GM19035 (cell line): ENCODE results near the gene TBC1D8B.
"Not testable (repeated sequence)": the region's sequence is repeated elsewhere in the genome, so short reads cannot be mapped to it uniquely, and the experiment has no call there.

Experiments used
- ATAC-seq: cut with Tn5 transposase; IDR thresholded peaks from one replicate; pipeline ENCODE4 v1.9.1; 2021; ENCODE audit not compliant: unreplicated experiment

Gene TBC1D8B

DNA sequence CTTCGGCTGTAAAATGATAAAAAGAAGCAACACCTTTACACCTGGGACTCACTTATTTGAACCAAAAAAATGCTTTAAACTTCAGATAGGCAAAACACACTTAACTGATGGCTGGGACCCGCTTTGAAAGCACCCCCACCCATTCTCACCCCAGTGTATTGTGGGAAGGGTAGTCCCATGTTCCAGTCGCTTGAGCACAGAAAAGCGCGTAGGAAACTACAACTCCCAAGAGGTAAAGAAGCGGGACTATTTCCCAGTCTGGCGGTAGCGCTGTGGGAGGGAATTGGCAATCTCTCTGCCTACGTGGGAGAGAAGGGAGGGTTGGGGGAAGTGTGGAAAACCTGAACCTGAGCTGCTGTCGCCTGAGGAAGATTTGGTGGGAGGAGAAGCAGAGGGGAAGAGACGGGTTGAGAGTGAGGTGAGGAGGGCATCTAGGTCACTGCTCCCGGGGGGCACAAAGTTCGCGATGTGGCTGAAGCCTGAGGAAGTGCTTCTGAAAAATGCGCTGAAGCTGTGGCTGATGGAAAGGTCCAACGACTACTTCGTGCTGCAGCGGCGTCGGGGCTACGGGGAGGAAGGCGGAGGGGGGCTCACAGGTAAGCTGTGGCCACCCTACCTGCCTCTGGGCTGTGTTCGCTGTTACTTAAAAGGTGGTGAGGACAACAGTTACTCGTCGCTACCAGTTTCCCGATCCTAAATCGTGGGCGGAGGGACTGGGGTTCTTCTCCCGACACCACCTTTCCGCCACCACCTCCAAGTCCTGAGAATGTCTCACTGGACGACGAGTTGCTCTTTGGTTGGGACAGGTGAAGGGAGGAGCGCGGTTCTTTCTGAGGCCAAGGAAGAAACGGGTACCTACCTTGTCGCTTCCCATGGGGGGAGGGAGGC is at the start of gene TBC1D8B:
TSS of gene TBC1D8B (plus strand) at position 286 of the 888 bp plus-strand sequence. CDS start at position 467, 181 bp downstream.
- ATAC-seq, result peak; percentile 96

DNA sequence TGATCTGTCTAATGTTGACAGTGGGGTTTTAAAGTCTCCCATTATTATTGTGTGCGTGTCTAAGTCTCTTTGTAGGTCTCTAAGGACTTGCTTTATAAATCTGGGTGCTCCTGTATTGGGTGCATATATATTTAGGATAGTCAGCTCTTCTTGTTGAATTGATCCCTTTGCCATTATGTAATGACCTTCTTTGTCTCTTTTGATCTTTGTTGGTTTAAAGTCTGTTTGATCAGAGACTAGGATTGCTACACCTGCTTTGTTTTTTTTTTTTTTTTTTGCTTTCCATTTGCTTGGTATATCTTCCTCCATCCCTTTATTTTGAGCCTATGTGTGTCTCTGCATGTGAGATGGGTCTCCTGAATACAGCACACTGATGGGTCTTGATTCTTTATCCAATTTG is 33.2 kb upstream of the TBC1D8B start:
- not testable (repeated sequence) for ATAC-seq

DNA sequence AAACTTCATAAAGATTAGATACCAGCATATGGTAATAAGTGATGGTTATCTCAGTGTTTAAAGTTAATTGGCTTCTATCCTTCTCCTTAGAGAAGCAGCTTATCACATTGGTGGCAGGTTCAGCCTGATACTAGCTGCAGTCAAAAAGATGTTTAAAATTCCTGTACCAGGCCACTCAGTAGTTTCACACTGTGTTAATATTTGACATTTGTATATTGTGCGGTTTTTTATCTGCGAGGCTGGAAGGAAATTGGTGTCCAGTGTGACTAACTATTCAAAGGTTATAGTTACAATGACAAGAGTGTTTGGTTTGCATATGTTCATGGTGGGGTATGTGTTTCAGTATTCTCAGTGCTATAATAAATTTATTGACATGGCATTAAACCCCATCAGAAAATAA is 27.5 kb upstream of the TBC1D8B start:
- no peak for ATAC-seq

DNA sequence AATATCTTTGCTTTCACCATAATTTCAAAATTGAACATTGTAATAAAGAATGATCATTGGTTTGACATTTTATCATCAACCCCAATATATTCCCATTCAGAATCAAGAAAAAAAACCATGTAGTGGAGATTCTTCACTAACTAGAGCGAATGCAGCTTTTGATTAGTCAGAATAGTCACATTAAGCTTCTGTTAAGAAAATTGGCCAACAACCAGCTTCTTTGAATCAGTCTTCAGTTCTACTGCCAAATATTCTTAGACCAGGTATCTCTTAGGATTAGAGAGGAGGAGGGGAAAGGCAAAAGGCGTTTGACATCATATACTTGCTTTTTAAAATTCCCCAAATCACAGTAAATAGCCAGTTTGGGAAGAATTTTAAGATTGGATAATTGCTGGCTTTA is 22.2 kb upstream of the TBC1D8B start:
- ATAC-seq, result no peak

DNA sequence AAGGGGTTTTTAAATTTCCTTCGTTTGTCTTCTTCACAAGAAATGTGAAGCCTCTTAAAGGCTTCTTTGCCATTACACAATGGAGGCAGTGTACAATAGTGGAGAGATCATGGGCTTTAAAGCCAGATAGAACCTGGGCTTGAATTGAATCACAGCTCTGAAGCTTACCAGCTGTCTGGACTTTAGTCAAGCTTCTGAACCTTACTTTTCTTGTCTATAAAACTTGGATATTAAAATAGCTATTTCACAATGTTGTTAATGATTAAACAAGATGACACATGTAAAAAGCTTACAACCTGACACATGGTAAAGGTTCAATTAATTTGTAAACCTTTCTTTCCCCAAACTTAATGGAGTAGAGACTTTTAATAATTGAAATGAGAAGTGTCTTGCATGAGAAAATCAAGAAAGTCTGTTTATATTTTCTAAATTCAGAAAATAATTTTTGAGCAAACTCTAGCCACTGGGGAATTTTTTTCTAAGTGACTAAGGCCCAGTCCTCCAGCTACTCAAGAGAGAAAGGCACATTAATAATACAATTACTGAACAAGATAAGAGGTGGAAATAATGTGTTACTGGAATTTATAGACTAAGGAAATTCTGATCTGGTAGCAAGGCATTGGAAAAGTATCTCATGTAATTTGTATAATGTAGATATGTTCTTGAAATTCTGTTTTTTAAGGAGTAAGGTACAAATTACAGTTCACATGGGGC is 21.7 kb upstream of the TBC1D8B start:
- no peak for ATAC-seq

DNA sequence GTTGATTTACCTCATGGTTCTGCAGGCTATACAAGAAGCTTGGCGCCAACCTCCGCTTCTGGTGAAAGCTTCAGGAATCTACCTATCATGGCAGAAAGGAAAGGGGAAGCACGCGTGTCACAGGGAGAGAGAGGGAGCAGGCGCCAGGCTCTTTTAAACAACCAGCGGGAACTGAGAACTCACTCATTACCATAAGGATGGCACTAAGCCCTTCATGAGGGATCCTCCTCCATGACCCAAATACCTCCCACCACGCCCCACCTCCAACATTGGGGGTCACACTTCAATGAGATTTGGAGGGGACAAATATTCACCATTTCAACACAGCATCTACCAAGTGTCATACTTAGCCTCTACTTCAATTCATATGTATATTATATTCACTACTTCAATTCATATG is 18.8 kb upstream of the TBC1D8B start:
- no peak for ATAC-seq

DNA sequence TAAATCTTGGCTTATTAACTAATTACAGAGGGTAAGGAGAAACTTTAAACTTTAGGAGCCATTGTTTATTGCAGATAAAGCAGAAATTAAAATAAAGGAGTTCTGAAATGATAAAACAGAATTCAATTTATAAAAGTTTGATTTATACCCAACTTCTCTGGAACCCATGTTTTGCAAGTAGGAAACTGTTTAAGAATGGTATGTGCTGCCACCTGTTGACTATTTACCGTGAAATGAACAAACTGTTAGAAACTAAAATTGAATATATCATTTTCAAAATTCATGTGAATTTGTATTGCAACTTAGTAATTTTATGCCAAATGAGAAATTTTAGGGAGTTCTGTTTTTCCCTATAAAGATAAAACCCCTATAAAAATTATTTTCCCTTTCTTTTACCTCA is 11.0 kb upstream of the TBC1D8B start:
- ATAC-seq, result no peak

DNA sequence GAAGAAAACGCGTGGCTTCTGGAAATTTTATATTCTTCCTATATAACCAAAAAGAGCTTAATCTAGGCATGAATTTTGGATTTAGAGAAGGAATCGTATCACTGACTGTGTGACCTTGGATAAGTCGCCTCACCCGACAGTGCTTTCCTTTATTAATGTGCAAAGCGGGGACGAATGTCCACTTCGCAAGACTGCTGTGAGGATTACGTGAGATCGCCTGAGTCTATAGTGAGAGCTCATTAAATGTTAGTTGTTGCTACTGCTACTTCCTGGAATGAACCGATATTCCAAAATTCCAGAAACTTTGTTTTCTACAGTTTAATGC is 448 bp upstream of the TBC1D8B start:
- peak; percentile 31 for ATAC-seq

DNA sequence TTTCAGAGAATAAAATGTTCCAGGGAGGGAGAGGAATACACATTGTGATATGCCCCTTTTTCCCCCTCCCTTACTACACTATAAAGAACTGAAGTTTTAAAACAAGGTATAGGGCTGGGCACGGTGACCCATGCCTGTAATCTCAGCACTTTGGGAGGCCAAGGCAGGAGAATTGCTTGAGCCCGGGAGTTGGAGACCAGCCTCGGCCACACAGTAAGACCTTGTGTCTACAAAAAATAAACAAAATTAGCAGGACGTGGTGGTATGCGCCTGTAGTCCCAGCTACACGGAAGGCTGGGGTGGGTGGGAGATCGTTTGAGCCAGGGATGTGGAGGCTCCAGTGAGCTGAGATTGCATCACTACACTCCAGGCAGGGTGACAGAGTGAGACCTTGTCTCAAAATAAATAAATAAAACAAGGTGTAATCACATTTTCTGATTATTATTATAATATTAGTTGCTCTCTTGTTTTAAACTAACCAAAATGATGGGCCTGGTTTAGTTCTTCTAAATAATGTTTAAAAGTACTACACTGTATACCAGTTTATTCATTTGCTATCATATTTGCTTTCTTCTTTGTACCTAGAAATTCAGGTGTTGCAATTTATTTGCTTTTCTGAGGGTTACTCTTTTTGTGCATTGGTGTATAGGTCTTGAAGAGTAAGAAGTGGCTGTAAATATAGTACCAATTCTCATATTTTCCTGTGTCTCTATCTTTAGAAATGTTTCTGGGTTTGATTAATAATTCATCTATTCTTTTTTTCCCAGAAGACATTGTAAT is 8.8 kb downstream of the TBC1D8B start:
- no peak for ATAC-seq

DNA sequence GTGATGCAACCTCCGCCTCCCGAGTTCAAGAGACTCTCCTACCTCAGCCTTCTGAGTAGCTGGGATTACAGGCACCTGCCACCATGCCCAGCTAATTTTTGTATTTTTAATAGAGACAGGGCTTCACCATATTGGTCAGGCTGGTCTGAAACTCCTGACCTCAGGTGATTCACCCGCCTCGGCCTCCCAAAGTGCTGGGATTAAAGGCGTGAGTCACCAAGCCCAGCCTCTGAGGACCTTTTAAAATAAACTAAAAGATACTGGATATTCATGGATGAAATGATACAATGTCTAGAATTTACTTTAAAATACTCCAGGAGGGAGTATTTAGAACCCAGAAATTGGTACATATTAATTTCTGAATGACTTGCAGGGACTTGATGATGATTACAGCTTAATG is 10.5 kb downstream of the TBC1D8B start:
- ATAC-seq, result not testable (repeated sequence)

DNA sequence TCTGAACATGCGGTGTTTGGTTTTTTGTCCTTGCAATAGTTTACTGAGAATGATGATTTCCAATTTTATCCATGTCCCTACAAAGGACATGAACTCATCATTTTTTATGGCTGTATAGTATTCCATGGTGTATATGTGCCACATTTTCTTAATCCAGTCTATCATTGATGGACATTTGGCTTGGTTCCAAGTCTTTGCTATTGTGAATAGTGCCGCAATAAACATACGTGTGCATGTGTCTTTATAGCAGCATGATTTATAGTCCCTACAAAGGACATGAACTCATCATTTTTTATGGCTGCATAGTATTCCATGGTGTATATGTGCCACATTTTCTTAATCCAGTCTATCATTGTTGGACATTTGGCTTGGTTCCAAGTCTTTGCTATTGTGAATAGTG is 11.6 kb downstream of the TBC1D8B start:
- ATAC-seq, result not testable (repeated sequence)

DNA sequence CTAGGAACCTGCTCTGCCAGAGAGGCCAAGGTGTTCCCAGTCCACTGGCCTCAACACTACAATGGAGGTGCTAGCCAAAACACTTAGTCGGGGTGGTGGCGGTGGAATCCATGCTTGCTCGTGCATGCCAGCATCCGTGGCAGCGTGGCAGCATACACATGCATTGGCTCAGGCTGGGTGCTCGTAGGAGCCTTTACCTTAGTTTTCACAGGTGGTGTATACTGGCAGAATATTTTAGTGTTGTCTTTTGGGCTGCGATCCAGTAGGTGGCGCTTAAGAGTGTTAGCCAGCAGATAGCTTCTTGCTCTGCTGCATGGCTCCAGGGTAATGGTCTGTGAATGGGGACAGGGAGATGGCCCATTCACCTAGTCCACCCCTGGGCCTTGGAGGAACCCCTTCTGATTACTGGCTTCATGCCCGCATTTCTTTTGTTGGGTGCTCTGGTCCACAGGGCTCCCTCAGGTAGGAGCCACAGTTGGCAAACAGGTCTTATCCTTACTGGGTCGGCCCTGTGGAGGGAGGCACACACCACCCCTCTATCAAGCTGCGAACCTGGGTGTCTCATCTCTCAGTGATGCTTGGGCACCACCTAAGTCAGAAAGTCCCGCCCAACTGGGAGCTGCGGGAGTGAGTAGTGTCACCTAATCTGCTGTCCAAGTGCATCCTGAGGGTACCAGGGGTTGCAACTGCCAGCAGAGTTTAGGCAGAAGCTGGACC is 60.7 kb downstream of the TBC1D8B start:
- ATAC-seq, result no peak

DNA sequence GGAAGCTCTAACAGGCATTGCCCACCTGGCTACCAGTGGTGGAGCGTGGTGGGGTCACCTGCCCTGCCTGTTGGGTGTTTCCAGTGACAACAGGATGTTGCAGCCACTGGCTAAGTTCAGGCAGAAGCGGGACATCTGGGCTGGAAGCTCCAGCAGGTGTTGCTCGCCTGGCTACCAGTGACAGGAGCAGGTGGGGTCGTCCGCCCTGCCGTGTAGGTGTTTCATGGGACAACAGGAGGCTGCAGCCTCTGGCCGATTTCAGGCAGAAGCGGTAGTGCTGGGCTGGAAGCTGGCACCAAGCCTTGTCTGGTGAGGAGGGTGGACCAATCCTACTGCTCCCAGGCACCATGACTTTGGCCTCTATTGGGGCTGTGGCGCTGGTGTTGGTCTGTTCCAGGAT is 61.2 kb downstream of the TBC1D8B start:
- no peak for ATAC-seq

DNA sequence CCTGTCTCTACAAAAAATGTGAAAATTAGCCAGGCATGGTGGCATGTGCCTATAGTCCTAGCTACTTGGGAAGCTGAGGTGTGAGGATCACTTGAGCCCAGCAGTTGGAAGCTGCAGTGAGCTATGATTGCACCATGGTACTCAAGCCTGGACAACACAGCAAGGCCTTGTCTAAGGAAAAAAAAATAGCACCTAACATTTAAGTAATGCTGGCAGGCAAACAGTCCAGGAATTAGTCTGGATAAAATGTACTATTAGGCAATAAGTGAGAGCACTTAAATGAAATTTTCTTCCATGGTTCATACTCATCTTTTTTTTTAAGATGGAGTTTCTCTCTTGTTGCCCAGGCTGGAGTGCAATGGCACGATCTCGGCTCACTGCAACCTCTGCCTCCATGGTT is 70.3 kb downstream of the TBC1D8B start:
- not testable (repeated sequence) for ATAC-seq

DNA sequence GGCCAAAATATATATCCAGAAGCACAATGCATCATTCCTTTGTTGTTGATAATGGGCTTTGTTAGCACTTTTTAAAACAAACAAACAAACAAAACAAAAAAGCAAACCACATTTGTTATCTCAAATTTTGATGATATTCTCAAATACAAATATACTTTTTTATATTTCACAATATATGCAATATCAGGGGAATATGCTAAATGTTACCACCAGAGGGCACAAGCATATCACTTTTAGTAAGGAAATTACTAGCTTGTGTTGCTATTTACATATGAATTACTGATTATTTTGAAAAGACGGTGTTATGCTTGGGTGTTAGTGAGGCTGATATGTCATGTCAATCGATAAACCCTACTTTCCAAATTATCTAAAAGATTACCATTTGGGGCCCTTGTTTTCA is 71.6 kb downstream of the TBC1D8B start:
- no peak for ATAC-seq

DNA sequence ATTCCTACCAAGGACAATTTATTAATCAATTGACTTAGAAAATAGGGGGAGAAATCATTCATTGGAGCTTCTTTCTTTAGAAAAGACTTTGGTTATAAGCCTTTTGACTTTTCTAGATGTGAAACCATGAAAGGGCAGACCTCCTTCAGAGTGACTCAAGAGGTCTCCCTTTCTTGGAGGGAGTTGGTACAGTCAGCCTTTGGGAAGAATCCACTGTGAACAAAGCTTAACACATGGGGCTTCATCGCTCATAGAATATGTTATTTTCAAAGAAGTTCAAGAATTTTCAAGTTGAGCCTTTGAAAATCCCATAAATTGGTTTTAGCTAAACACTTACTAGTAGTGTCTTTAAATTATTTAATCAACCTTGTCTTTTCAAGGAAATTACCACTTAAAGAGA is 72.7 kb downstream of the TBC1D8B start:
- no peak for ATAC-seq

DNA sequence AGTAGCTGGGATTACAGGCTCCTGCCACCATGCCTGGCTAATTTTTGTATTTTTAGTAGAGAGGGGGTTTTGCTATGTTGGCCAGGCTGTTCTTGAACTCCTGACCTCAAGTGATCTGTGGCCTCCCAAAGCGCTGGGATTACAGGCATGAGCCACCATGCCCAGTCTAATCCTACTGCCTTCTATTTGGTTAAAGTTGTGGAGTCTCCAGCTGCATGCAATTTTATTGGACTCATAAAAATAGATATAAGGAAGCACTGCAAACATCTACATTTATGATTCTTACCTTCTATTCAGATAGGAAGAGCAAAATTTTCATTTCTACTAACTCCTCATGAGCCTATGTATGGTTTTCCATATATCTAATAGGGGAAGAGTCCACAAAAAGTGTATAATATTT is 87.0 kb downstream of the TBC1D8B start:
- ATAC-seq, result no peak

DNA sequence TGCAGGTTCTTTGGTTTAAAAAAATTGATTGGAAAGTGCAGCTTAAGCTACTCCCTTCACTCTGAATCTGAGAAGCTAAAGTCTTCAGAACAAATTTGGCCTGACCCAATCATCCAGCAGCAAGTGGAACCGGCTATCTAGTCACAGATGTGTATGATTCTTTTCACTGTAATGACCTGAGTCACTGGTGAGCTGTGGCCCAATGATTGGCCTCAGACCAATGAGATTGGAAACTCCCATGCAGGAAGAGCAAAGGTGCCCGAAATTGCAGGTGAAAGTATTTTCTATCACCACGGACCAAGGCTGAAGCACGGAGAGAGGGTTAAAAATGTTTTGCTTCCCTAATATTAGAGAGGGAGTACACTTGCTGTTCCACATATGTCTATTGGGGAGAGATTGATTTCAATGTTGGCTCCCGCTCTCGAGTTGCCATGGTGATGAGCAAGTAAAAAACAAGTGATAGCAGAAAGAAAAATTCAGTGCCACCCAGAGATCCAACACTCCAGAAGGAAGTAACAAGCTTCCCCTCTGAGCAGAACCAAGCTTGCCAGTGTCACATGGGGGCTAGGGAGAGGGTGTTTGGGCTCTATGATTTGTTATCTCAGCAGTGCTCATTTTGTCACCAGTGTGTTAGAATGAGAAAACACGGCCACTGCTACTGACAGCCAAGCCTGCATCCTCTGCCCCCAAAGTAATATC is 89.4 kb downstream of the TBC1D8B start:
- no peak for ATAC-seq

DNA sequence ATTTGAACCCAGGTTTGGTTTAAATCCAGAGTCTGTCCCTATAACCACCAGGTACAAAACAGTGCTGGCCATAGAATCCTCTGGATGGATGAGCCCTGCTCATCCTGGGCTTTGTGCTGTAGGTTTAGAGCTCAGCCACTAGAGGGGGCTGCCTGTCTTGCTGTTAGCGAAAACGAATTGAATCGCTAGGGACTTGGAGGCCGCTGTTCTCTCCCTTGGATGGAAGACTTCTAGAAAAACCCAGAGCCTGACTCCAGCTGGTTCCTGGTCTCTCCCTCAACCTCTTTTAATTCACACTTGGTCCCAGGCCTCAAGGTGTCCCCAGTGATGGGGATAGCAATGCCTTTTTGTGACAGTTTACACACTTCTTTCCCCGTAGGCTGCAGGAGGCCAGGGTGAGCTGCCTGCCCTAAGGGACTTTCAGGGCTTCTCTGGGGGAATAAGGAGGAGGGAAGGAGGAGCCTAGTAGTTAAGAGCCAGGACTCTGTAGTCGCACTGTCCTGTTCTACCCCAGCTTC is 92.0 kb downstream of the TBC1D8B start:
- peak; percentile 71 for ATAC-seq

DNA sequence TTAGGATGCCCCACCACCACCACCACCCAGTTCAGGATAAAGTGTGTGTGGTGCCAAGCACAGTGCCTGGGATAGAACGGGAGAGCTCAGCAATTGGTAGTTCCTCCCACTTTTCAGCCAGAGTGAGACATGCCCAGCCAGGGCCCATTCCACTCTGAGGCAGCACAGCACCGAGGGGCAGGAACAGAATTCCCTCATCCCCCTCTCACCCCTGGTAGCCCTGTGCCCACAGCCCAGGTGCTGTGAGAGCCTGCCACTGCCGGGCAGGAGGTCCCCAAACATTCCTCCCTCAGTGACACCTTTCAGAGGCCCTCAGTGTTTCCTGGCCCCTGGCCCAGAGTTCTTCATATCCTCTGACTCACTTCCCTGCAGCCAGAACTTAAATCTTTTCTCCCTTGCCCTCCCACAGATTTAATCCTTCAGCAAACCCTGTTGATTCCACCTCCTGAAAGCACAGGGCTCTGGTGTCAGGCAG is 92.5 kb downstream of the TBC1D8B start:
- no peak for ATAC-seq
